ENCODE data around the gene ALG12.
A peak's percentile ranks its signal among the peaks of the same experiment; 100 is the strongest.

The ALG12 gene

GRCh38 chr22:49856766-49857618 lies 61.2 kb downstream of the ALG12 start:
- Histone ChIP-seq H3K27ac (no peak overlapping the region), H3K36me3 (replicated peaks) (no peaks in the 10 kb centered on the region), H3K27me3 (replicated peaks) (no peaks in the 10 kb centered on the region), H3K4me3 (ENCODE audit: low read depth, low read length) (no peak overlapping the region)
- no peak for DNase-seq
- in situ Hi-C loops (cut with HindIII; ENCODE audit: low pct_ligation_motif_present, low sequenced_read_pairs): no loop called here
- no peak for TF ChIP-seq CTCF (IDR thresholded peaks at IDR 0.05; ENCODE audit: low read depth, low read length, missing control alignments)

- TF ChIP-seq CTCF (IDR thresholded peaks at IDR 0.05; ENCODE audit: low read depth, low read length, missing control alignments): no peak
- Histone ChIP-seq H3K36me3 (replicated peaks) (no peaks in the 10 kb centered on the region), H3K27ac (no peak overlapping the region), H3K4me3 (ENCODE audit: low read depth, low read length) (no peak overlapping the region), H3K27me3 (replicated peaks) (no peaks in the 10 kb centered on the region)
- in situ Hi-C loops (cut with HindIII; ENCODE audit: low pct_ligation_motif_present, low sequenced_read_pairs): no loop called here
- no peak for DNase-seq
These were observed 61.9 kb downstream of the ALG12 start for GRCh38 chr22:49856343-49856742.

- Histone ChIP-seq H3K36me3 (replicated peaks) (no peaks in the 10 kb centered on the region), H3K27me3 (replicated peaks) (peaks cover 2% of the 10 kb centered on the region), H3K4me3 (ENCODE audit: low read depth, low read length) (peak overlapping the region; percentile 83), H3K27ac (no peak overlapping the region)
- no peak for DNase-seq
- in situ Hi-C loops (cut with HindIII; ENCODE audit: low pct_ligation_motif_present, low sequenced_read_pairs): no loop called here
- no peak for TF ChIP-seq CTCF (IDR thresholded peaks at IDR 0.05; ENCODE audit: low read depth, low read length, missing control alignments)
These were observed 62.9 kb downstream of the ALG12 start for GRCh38 chr22:49855251-49855911.

GRCh38 chr22:49853981-49854831 lies 64.0 kb downstream of the ALG12 start:
- peak; percentile 8 for DNase-seq
- in situ Hi-C loops (cut with HindIII; ENCODE audit: low pct_ligation_motif_present, low sequenced_read_pairs): no loop called here

More at GRCh38 chr22:49853981-49854831, 64.0 kb downstream of the ALG12 start:
- no peak for TF ChIP-seq CTCF (IDR thresholded peaks at IDR 0.05; ENCODE audit: low read depth, low read length, missing control alignments)
- H3K27ac ChIP-seq: peak overlapping the region; percentile 36
- H3K36me3 ChIP-seq (replicated peaks): no peaks in the 10 kb centered on the region
- peaks cover 14% of the 10 kb centered on the region for H3K27me3 ChIP-seq (replicated peaks)
- peak overlapping the region; percentile 83 for H3K4me3 ChIP-seq (ENCODE audit: low read depth, low read length)
